Smooth muscle cell (in vitro differentiated cells): ENCODE results near the gene MAP6D1. TPM values are rescaled to one million over a fixed set of nuclear protein-coding genes. Genes with fewer than 3 reads are reported as not detected.

Experiments
- polyA plus RNA-seq: library from polyadenylated mRNA; unstranded; fragments of >200 nt; fragmentation: Nextera tagmentation; extraction: Ambion mirVana; gene quantifications from 2 replicates; pipeline ENCODE4 v1.2.1, GENCODE V29; 2016
- total RNA-seq: library from RNA; depleted of rRNA; stranded (reverse); fragments of >200 nt; gene quantifications from 2 replicates; pipeline ENCODE4 v1.2.3, GENCODE V29; 2014

The MAP6D1 gene
- total and polyA plus RNA-seq, 2 experiments from 2014 or later, result 2.4 to 3.8 TPM

Other genes starting within 250 kb of the MAP6D1 start
- 71.5 and 103 TPM in 2 replicates for gene KLHL24, start 190.0 kb downstream of the MAP6D1 start, total RNA-seq
- 11.0 and 15.6 TPM in 2 replicates for gene KLHL24, start 190.0 kb downstream of the MAP6D1 start, polyA plus RNA-seq
- gene YEATS2, start 127.8 kb downstream of the MAP6D1 start, total RNA-seq, result 30.4 and 56.0 TPM in 2 replicates
- 19.9 and 22.3 TPM in 2 replicates for gene YEATS2, start 127.8 kb downstream of the MAP6D1 start, polyA plus RNA-seq
- 47.6 and 53.7 TPM in 2 replicates for gene PARL, start 59.3 kb upstream of the MAP6D1 start, total RNA-seq
- 79.3 and 79.6 TPM in 2 replicates for gene PARL, start 59.3 kb upstream of the MAP6D1 start, polyA plus RNA-seq
- 20.0 and 24.8 TPM in 2 replicates for gene ABCC5, start 192.3 kb upstream of the MAP6D1 start, total RNA-seq
- 18.2 and 18.5 TPM in 2 replicates for gene ABCC5, start 192.3 kb upstream of the MAP6D1 start, polyA plus RNA-seq
- gene HTR3D, start 206.2 kb upstream of the MAP6D1 start, total RNA-seq, result not detected in 2 replicates
- gene HTR3D, start 206.2 kb upstream of the MAP6D1 start, polyA plus RNA-seq, result not detected in 2 replicates
- not detected in 2 replicates for gene HTR3C, start 227.5 kb upstream of the MAP6D1 start, total RNA-seq
- not detected in 2 replicates for gene HTR3C, start 227.5 kb upstream of the MAP6D1 start, polyA plus RNA-seq